SK-N-SH (cell line): ENCODE data around the gene BDKRB1.

Source experiments
- EP300 ChIP-seq, 2 experiments: IDR thresholded peaks; 2 replicates each; pipeline versions ENCODE4 v1.4.0 to v1.6.1; 2012; ENCODE audit warnings: borderline replicate concordance in 1 of 2, low read depth in 1 of 2, low read length in 1 of 2
- EZH2phosphoT487 ChIP-seq: fragments of 200-600 bp; sonication (generic); IDR thresholded peaks from 2 replicates; pipeline ENCODE4 v1.6.1; 2017; ENCODE audit warnings: low read depth, mixed run types, mild to moderate bottlenecking, antibody characterized with exemption, moderate library complexity, borderline replicate concordance
- FOXM1 ChIP-seq: IDR thresholded peaks from 2 replicates; pipeline ENCODE4 v1.4.0; 2012; ENCODE audit warnings: low read depth, mild to moderate bottlenecking
- GATA2 ChIP-seq: sonication (generic); formaldehyde crosslinking; IDR thresholded peaks from 2 replicates; pipeline ENCODE4 v1.5.0; 2020; ENCODE audit warnings: mild to moderate bottlenecking, missing genetic modification reagents
- POLR2AphosphoS5 ChIP-seq: IDR thresholded peaks from 2 replicates; pipeline ENCODE4 v1.6.1; 2012; ENCODE audit warnings: low read depth, low read length
- RCOR1 ChIP-seq: fragments of 150-350 bp; IDR thresholded peaks from 2 replicates; pipeline ENCODE4 v1.6.1; 2017; ENCODE audit warnings: antibody characterized with exemption, low read length
- RFX5 ChIP-seq: IDR thresholded peaks from 2 replicates; pipeline ENCODE4 v1.6.1; 2012; ENCODE audit warnings: mild to moderate bottlenecking, improper control_type of control experiment, low read length
- SMC3 ChIP-seq: IDR thresholded peaks from 2 replicates; pipeline ENCODE4 v1.6.1; 2012; ENCODE audit warnings: low read depth, low read length, improper control_type of control experiment
- TF ChIP-seq, protein P1 (sequence below): IDR thresholded peaks from 2 replicates; pipeline ENCODE4 v1.4.0; 2012; ENCODE audit warnings: low read depth, borderline replicate concordance
- TF ChIP-seq, protein P2 (sequence below): fragments of 200-600 bp; sonication (generic); IDR thresholded peaks from 2 replicates; pipeline ENCODE4 v1.6.1; 2017; ENCODE audit warnings: antibody characterized with exemption, mild to moderate bottlenecking, moderate library complexity
- TF ChIP-seq, protein P3 (sequence below): IDR thresholded peaks from 2 replicates; pipeline ENCODE4 v1.6.1; 2012; ENCODE audit warnings: mild to moderate bottlenecking, low read depth, low read length, moderate library complexity
- TF ChIP-seq, protein P4 (sequence below): IDR thresholded peaks from 2 replicates; pipeline ENCODE4 v1.4.0; 2012; ENCODE audit warnings: low read depth, borderline replicate concordance
- TF ChIP-seq, protein P5 (sequence below): IDR thresholded peaks from 2 replicates; pipeline ENCODE4; 2012

DNA sequence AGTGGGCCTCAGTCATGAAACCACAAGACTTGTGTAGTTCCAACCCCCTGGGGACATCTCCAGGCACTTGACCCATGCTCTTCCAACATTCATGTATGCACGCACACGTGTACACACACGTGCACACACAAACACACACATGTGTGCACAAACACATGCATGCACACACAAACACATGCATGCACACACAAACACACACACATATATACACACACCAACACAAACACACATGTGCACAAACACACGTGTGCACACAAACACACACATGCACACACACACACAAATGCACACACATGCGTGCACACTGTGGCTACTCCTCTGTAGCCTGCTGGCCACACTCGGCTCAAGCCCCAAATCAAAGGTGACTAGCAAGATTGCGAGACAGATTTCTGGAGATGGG, 28.6 kb upstream of the BDKRB1 start:
- TF ChIP-seq EP300 (IDR thresholded peaks at IDR 0.05; ENCODE audit: borderline replicate concordance in 1 of 2, low read depth in 1 of 2, low read length in 1 of 2): no peak
- TF ChIP-seq, protein P1, sequence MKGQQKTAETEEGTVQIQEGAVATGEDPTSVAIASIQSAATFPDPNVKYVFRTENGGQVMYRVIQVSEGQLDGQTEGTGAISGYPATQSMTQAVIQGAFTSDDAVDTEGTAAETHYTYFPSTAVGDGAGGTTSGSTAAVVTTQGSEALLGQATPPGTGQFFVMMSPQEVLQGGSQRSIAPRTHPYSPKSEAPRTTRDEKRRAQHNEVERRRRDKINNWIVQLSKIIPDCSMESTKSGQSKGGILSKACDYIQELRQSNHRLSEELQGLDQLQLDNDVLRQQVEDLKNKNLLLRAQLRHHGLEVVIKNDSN: no peak
- TF ChIP-seq POLR2AphosphoS5: no peak
- TF ChIP-seq, protein P2, sequence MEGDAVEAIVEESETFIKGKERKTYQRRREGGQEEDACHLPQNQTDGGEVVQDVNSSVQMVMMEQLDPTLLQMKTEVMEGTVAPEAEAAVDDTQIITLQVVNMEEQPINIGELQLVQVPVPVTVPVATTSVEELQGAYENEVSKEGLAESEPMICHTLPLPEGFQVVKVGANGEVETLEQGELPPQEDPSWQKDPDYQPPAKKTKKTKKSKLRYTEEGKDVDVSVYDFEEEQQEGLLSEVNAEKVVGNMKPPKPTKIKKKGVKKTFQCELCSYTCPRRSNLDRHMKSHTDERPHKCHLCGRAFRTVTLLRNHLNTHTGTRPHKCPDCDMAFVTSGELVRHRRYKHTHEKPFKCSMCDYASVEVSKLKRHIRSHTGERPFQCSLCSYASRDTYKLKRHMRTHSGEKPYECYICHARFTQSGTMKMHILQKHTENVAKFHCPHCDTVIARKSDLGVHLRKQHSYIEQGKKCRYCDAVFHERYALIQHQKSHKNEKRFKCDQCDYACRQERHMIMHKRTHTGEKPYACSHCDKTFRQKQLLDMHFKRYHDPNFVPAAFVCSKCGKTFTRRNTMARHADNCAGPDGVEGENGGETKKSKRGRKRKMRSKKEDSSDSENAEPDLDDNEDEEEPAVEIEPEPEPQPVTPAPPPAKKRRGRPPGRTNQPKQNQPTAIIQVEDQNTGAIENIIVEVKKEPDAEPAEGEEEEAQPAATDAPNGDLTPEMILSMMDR: no peak
- TF ChIP-seq, protein P3, sequence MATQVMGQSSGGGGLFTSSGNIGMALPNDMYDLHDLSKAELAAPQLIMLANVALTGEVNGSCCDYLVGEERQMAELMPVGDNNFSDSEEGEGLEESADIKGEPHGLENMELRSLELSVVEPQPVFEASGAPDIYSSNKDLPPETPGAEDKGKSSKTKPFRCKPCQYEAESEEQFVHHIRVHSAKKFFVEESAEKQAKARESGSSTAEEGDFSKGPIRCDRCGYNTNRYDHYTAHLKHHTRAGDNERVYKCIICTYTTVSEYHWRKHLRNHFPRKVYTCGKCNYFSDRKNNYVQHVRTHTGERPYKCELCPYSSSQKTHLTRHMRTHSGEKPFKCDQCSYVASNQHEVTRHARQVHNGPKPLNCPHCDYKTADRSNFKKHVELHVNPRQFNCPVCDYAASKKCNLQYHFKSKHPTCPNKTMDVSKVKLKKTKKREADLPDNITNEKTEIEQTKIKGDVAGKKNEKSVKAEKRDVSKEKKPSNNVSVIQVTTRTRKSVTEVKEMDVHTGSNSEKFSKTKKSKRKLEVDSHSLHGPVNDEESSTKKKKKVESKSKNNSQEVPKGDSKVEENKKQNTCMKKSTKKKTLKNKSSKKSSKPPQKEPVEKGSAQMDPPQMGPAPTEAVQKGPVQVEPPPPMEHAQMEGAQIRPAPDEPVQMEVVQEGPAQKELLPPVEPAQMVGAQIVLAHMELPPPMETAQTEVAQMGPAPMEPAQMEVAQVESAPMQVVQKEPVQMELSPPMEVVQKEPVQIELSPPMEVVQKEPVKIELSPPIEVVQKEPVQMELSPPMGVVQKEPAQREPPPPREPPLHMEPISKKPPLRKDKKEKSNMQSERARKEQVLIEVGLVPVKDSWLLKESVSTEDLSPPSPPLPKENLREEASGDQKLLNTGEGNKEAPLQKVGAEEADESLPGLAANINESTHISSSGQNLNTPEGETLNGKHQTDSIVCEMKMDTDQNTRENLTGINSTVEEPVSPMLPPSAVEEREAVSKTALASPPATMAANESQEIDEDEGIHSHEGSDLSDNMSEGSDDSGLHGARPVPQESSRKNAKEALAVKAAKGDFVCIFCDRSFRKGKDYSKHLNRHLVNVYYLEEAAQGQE: no peak
- TF ChIP-seq FOXM1: no peak
- TF ChIP-seq EZH2phosphoT487: no peak
- TF ChIP-seq RCOR1: no peak
- no peak for TF ChIP-seq RFX5
- TF ChIP-seq, protein P4, sequence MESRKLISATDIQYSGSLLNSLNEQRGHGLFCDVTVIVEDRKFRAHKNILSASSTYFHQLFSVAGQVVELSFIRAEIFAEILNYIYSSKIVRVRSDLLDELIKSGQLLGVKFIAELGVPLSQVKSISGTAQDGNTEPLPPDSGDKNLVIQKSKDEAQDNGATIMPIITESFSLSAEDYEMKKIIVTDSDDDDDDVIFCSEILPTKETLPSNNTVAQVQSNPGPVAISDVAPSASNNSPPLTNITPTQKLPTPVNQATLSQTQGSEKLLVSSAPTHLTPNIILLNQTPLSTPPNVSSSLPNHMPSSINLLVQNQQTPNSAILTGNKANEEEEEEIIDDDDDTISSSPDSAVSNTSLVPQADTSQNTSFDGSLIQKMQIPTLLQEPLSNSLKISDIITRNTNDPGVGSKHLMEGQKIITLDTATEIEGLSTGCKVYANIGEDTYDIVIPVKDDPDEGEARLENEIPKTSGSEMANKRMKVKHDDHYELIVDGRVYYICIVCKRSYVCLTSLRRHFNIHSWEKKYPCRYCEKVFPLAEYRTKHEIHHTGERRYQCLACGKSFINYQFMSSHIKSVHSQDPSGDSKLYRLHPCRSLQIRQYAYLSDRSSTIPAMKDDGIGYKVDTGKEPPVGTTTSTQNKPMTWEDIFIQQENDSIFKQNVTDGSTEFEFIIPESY: no peak
- TF ChIP-seq, protein P5, sequence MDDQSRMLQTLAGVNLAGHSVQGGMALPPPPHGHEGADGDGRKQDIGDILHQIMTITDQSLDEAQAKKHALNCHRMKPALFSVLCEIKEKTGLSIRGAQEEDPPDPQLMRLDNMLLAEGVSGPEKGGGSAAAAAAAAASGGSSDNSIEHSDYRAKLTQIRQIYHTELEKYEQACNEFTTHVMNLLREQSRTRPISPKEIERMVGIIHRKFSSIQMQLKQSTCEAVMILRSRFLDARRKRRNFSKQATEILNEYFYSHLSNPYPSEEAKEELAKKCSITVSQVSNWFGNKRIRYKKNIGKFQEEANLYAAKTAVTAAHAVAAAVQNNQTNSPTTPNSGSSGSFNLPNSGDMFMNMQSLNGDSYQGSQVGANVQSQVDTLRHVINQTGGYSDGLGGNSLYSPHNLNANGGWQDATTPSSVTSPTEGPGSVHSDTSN: no peak
- TF ChIP-seq SMC3: no peak
- no peak for TF ChIP-seq GATA2 (CRISPR knock-in tag)
